Adipocyte (in vitro differentiated cells): ENCODE data around the gene STRN4.
"Not testable (repeated sequence)": the region's sequence is repeated elsewhere in the genome, so short reads cannot be mapped to it uniquely, and the experiment has no call there.

ENCODE experiments used
- DNase-seq: peaks from one replicate; pipeline ENCODE4 v3.0.0-alpha.2; 2015; ENCODE audit warnings: low read depth
- H3K27me3 ChIP-seq: replicated peaks from 2 replicates; pipeline ENCODE4 v1.7.0; 2013; ENCODE audit warnings: mild to moderate bottlenecking, low read length, moderate library complexity; ENCODE audit not compliant: control insufficient read depth, insufficient read depth
- H3K36me3 ChIP-seq: 2 replicates; pipeline ENCODE4 v1.7.0; 2013; ENCODE audit warnings: low read length, mild to moderate bottlenecking, moderate library complexity; ENCODE audit not compliant: control insufficient read depth, insufficient read depth, severe bottlenecking
- H3K4me1 ChIP-seq: 2 replicates; pipeline ENCODE4 v1.7.0; 2013; ENCODE audit warnings: mild to moderate bottlenecking, low read length, moderate library complexity; ENCODE audit not compliant: control insufficient read depth, insufficient read depth
- H3K4me3 ChIP-seq: 2 replicates; pipeline ENCODE4 v1.7.0; 2013; ENCODE audit warnings: mild to moderate bottlenecking, low read length, moderate library complexity
- H3K9ac ChIP-seq: 2 replicates; pipeline ENCODE4 v1.7.0; 2013; ENCODE audit warnings: mild to moderate bottlenecking, low read length, moderate library complexity
- H3K9me3 ChIP-seq: 2 replicates; pipeline ENCODE4 v1.7.0; 2013; ENCODE audit warnings: mild to moderate bottlenecking, low read length, moderate library complexity; ENCODE audit not compliant: control insufficient read depth

The STRN4 gene

DNA sequence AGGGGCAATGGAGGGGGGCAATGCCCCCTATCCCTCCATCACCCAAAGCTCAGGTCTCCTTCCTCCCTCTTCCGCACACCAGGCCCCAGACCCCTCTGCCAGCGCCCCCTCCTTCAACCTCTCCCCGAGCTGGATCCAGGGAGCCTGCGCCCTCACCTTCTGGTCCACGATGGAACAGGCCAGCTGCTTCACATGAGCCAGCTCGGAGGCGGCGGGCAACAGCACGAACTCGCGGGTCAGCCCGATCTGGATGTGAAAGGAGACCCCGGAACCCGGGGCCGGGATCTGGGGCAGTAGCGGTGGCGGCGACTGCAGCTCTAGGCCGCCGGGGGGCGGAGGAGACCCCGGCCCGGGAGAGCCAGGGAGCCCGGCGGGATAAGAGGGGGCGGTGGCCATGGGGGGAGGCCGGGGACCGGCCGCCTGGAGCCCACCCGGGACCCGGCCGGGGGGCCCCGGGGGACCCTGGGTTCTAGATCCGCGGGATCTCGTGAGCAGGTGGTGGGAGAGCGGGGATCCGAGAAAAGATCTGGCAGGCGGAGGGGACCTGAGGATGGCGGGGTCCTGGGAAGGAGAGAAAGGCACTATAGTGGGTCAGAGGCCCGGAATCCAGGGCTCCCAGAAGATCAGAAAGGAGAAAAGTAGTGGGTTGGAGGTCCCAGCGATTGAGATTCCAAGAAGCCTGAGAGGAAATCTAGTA, 30.1 kb downstream of the STRN4 start:
- Histone ChIP-seq H3K36me3 (peaks cover 11% of the 10 kb centered on the region), H3K27me3 (no peaks in the 10 kb centered on the region), H3K9me3 (no peaks in the 10 kb centered on the region), H3K4me1 (peaks cover 27% of the 10 kb centered on the region), H3K4me3 (peak overlapping the region; percentile 88), H3K9ac (peak overlapping the region; percentile 85)
- DNase-seq: peak; percentile 63

GRCh38 chr19:46715620-46715974, 30.7 kb downstream of the STRN4 start:
- no peak for DNase-seq

GRCh38 chr19:46714444-46715106, 31.7 kb downstream of the STRN4 start:
- Histone ChIP-seq H3K4me3 (peak overlapping the region; percentile 88), H3K27me3 (no peaks in the 10 kb centered on the region), H3K9ac (peak overlapping the region; percentile 85), H3K4me1 (peaks cover 23% of the 10 kb centered on the region), H3K36me3 (peaks cover 3% of the 10 kb centered on the region), H3K9me3 (no peaks in the 10 kb centered on the region)
- DNase-seq: peak; percentile 26

More at GRCh38 chr19:46715620-46715974, 30.7 kb downstream of the STRN4 start:
- Histone ChIP-seq H3K4me3 (peak overlapping the region; percentile 88), H3K4me1 (peaks cover 27% of the 10 kb centered on the region), H3K9me3 (no peaks in the 10 kb centered on the region), H3K36me3 (peaks cover 8% of the 10 kb centered on the region), H3K9ac (peak overlapping the region; percentile 85), H3K27me3 (no peaks in the 10 kb centered on the region)

GRCh38 chr19:46713781-46714443, 32.3 kb downstream of the STRN4 start:
- peak overlapping the region; percentile 85 for H3K9ac ChIP-seq
- peak; percentile 71 for DNase-seq
- H3K27me3 ChIP-seq: no peaks in the 10 kb centered on the region
- H3K4me1 ChIP-seq: peaks cover 23% of the 10 kb centered on the region
- no peaks in the 10 kb centered on the region for H3K9me3 ChIP-seq
- H3K36me3 ChIP-seq: peaks cover 3% of the 10 kb centered on the region
- H3K4me3 ChIP-seq: peak overlapping the region; percentile 88

DNA sequence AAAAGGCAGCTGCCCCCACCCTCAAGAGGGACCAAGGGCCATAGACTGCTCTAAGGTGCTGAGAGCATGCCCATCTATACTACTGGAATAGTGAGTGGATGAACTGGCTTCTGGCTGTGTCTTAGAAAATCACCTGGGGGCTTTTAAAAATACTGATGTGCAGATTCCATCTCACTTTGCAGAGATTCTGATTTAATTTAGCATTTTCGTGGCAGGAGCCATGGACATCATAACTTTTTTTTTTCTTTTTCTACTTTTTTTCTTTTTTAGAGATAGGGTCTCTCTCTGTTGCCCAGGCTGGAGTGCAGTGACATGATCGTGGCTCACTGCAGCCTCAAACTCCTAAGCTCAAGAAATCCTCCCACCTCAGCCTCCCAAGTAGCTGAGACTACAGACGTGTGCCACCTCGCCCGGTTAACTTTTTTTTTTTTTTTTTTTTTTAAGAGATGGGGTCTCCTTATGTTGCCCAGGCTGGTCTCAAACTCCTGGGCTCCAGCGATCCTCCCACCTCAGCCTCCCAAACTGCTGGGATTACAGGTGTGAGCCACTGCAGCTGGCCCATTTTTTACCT, 33.4 kb downstream of the STRN4 start:
- DNase-seq, H3K9me3 ChIP-seq, H3K27me3 ChIP-seq, H3K36me3 ChIP-seq, H3K9ac ChIP-seq, H3K4me3 ChIP-seq: not testable (repeated sequence)
- H3K4me1 ChIP-seq: peaks cover 21% of the 10 kb centered on the region

DNA sequence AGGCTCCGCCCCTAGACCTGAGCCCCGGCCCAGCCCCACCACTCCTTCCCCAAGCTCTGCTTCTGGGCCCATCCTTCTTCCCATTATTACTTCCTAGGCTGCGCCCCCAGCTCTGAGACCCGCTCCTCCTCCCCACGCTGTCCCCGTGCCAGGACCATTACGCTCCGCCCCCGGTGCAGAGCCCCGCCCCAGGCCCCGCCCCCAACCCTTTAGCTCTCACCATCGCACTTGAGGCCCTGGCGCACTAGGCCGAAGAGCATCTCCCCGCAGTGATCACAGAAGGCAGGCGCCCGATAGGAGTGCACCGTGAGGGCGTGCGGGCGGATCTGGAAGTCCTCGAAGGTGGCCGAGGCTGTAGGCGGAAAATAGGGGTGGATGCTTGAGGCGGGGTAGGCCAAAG, 35.6 kb downstream of the STRN4 start:
- DNase-seq: no peak
- peaks cover 15% of the 10 kb centered on the region for H3K36me3 ChIP-seq

DNA sequence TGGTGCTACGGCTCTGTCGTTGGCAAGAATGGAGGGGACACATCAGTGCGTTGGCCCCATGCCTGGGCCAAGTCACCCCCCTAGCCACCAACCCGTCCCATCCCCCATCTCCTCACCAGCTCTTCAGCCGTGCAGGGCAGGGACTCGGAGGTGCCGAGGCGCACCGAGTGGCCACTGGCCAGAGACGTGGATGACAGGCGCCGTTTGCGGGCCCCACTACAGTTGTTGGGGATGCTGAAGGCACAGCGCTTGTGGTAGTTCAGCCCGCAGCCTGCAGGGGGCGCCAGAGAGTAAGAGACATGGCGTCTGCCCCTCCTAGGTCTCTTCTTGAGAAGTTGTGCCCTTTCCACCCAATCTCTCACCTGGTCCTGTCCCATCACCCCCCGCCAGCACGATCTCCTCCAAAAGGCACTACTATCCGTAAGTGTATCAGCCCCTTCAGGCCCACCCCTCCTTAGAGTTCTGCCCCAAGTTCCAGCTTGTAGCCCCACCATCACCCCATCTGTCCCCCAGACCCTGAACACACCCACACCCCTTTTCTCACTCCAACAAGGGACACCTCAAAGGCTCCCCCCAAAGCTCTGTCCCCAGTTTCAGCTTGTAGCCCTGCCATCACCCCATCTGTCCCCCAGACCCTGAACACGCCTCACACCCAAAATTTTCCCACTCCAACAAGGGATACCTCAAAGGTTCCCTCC, 41.7 kb downstream of the STRN4 start:
- Histone ChIP-seq H3K4me1 (no peaks in the 10 kb centered on the region), H3K27me3 (no peaks in the 10 kb centered on the region), H3K9me3 (no peaks in the 10 kb centered on the region), H3K36me3 (peaks cover 51% of the 10 kb centered on the region), H3K4me3 (no peak overlapping the region), H3K9ac (no peak overlapping the region)
- peak; percentile 58 for DNase-seq

More for the DNA sequence above, 35.6 kb downstream of the STRN4 start:
- Histone ChIP-seq H3K4me1 (peaks cover 13% of the 10 kb centered on the region), H3K9ac (no peak overlapping the region), H3K9me3 (no peaks in the 10 kb centered on the region), H3K4me3 (no peak overlapping the region), H3K27me3 (no peaks in the 10 kb centered on the region)

DNA sequence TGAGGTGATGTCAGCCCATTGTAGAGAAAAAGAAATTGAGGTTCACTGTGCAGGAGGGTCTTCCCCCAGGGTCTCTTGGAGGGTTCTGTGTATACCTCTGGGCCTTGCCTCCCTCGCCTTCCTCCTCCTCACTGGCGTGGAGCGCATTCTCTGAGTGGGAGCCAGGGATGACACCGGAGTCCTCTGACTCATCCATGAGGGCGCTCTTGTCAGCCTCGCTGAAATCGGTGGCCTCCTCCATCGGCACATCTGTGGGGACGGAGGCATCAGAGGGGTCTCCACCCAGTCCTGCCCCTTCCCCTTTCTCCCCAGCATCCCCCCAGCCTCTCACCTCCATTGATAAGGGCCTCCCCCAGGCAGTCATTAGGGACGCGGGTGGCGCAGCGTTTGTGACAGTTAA, 45.5 kb downstream of the STRN4 start:
- no peak for DNase-seq
- Histone ChIP-seq H3K36me3 (peaks cover 48% of the 10 kb centered on the region), H3K27me3 (no peaks in the 10 kb centered on the region), H3K9ac (no peak overlapping the region), H3K4me1 (no peaks in the 10 kb centered on the region), H3K9me3 (no peaks in the 10 kb centered on the region), H3K4me3 (no peak overlapping the region)

DNA sequence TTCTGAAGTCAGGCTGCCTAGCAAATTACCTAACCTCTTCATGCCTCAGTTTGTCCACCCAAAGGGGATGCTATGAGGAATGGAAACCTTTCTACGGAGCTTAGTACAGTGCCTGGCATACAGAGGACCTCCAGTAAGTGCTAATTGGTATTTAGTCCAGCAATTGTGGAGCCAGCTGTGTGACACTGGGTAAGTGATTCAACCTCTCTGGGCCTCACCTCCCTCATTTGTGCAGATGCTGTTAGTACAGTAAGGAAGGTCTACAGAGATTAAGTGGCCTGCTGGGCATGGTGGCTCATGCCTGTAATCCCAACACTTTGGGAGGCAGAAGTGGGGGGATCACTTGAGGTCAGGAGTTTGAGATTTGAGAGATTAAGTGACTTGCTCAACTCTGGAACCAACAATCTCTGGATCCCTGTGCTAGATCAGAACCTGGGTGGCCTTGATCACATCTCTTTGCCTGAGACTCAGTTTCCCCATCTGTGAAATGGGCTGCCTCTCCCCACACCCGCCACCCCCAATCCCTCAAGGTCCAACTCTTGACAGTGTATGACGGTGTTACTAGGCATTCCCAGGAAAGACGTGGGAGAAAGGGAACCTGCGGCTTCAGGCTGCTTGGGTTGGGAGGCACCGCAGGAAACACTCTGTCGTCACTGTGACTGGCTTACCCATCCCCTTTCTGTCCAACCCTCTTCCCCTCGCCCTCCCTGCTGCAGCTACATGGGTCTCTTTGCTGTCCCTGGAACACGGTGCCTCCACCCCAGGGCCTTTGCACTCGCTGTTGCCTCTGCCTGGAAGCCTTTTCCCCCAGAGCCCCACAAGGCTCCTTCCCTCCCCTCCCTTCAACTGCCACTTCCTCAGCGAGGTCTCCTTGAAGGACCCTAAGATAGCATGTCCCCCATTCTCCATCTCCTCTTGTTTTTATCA, 47.6 kb downstream of the STRN4 start:
- DNase-seq: no peak
- Histone ChIP-seq H3K9ac (no peak overlapping the region), H3K27me3 (no peaks in the 10 kb centered on the region), H3K4me3 (no peak overlapping the region), H3K4me1 (no peaks in the 10 kb centered on the region), H3K36me3 (peaks cover 54% of the 10 kb centered on the region), H3K9me3 (no peaks in the 10 kb centered on the region)

- Histone ChIP-seq H3K9me3 (no peaks in the 10 kb centered on the region), H3K36me3 (peaks cover 56% of the 10 kb centered on the region), H3K27me3 (no peaks in the 10 kb centered on the region), H3K4me3 (peak overlapping the region; percentile 42), H3K4me1 (no peaks in the 10 kb centered on the region), H3K9ac (no peak overlapping the region)
- peak; percentile 19 for DNase-seq
These were observed 48.9 kb downstream of the STRN4 start for GRCh38 chr19:46697204-46697960.
